A673 (cell line): ENCODE data around the gene IRGC.

Experiments
- EZH2 ChIP-seq: fragments of 200-600 bp; sonication (generic); IDR thresholded peaks from 2 replicates; pipeline ENCODE4 v1.6.1; 2017; ENCODE audit warnings: borderline replicate concordance, low read depth, mild to moderate bottlenecking, mixed read lengths, antibody characterized with exemption, low read length; ENCODE audit not compliant: poor library complexity, severe bottlenecking
- TF ChIP-seq, protein P1 (sequence below): fragments of 300-800, 200-600 bp; sonication (generic); conservative IDR thresholded peaks from 2 replicates; pipeline ENCODE4 v1.5.1; 2017; ENCODE audit warnings: low read depth, mild to moderate bottlenecking, antibody characterized with exemption, low read length, moderate library complexity, mixed read lengths

- TF ChIP-seq, protein P1, sequence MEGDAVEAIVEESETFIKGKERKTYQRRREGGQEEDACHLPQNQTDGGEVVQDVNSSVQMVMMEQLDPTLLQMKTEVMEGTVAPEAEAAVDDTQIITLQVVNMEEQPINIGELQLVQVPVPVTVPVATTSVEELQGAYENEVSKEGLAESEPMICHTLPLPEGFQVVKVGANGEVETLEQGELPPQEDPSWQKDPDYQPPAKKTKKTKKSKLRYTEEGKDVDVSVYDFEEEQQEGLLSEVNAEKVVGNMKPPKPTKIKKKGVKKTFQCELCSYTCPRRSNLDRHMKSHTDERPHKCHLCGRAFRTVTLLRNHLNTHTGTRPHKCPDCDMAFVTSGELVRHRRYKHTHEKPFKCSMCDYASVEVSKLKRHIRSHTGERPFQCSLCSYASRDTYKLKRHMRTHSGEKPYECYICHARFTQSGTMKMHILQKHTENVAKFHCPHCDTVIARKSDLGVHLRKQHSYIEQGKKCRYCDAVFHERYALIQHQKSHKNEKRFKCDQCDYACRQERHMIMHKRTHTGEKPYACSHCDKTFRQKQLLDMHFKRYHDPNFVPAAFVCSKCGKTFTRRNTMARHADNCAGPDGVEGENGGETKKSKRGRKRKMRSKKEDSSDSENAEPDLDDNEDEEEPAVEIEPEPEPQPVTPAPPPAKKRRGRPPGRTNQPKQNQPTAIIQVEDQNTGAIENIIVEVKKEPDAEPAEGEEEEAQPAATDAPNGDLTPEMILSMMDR: no peak
- TF ChIP-seq EZH2: no peak
Observed at GRCh38 chr19:43739439-43740235, 23.8 kb downstream of the IRGC start.
